Epidermal melanocyte (primary cell): ENCODE data around the gene RAD54L2.
A peak's percentile ranks its signal among the peaks of the same experiment; 100 is the strongest.
"Not testable (repeated sequence)": the region's sequence is repeated elsewhere in the genome, so short reads cannot be mapped to it uniquely, and the experiment has no call there.

Experiments
- DNase-seq: peaks from one replicate; pipeline ENCODE4 v3.0.0; 2011; ENCODE audit warnings: low spot score; ENCODE audit not compliant: insufficient read length

Gene RAD54L2

GRCh38 chr3:51539291-51539941 is 897 bp downstream of the RAD54L2 start:
- peak; percentile 44 for DNase-seq

GRCh38 chr3:51542596-51542995 is 4.1 kb downstream of the RAD54L2 start:
- DNase-seq = not testable (repeated sequence)

- no peak for DNase-seq
Observed at GRCh38 chr3:51544011-51544775, 5.7 kb downstream of the RAD54L2 start.

GRCh38 chr3:51547274-51547673 is 8.8 kb downstream of the RAD54L2 start:
- no peak for DNase-seq

GRCh38 chr3:51549311-51549710 is 10.8 kb downstream of the RAD54L2 start:
- DNase-seq = no peak

GRCh38 chr3:51550080-51550819 is 11.7 kb downstream of the RAD54L2 start:
- DNase-seq = no peak

GRCh38 chr3:51557993-51558392 is 19.5 kb downstream of the RAD54L2 start:
- no peak for DNase-seq

GRCh38 chr3:51559411-51559888 is 20.9 kb downstream of the RAD54L2 start:
- DNase-seq = no peak

GRCh38 chr3:51559961-51560360 is 21.4 kb downstream of the RAD54L2 start:
- no peak for DNase-seq

GRCh38 chr3:51562403-51562802 is 23.9 kb downstream of the RAD54L2 start:
- not testable (repeated sequence) for DNase-seq

- no peak for DNase-seq
Observed at GRCh38 chr3:51568036-51568435, 29.5 kb downstream of the RAD54L2 start.

GRCh38 chr3:51568996-51569395 is 30.5 kb downstream of the RAD54L2 start:
- DNase-seq = no peak

GRCh38 chr3:51578238-51578637 is 39.7 kb downstream of the RAD54L2 start:
- DNase-seq = no peak

- no peak for DNase-seq
Observed at GRCh38 chr3:51580418-51580817, 41.9 kb downstream of the RAD54L2 start.

- no peak for DNase-seq
Observed at GRCh38 chr3:51581524-51581923, 43.0 kb downstream of the RAD54L2 start.

GRCh38 chr3:51585197-51585596 is 46.7 kb downstream of the RAD54L2 start:
- DNase-seq = no peak

- no peak for DNase-seq
Observed at GRCh38 chr3:51585871-51586270, 47.4 kb downstream of the RAD54L2 start.
